ENCODE results near the gene RAPGEF6.
"Not testable (repeated sequence)": the region's sequence is repeated elsewhere in the genome, so short reads cannot be mapped to it uniquely, and the experiment has no call there.

RAPGEF6 gene

DNA sequence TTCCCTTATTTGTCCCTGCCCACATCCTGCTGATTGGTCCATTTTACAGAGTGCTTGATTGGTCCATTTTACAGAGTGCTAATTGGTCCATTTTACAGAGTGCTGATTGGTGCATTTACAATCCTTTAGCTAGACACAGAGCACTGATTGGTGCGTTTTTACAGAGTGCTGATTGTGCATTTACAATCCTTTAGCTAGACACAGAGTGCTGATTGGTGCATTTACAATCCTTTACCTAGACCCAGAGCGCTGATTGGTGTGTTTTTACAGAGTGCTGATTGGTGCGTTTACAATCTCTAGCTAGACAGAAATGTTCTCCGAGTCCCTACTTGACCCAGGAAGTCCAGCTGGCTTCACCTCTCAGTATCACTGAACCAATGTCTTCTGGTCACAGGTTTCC, 147.7 kb downstream of the RAPGEF6 start:
- DNase-seq = not testable (repeated sequence)

DNA sequence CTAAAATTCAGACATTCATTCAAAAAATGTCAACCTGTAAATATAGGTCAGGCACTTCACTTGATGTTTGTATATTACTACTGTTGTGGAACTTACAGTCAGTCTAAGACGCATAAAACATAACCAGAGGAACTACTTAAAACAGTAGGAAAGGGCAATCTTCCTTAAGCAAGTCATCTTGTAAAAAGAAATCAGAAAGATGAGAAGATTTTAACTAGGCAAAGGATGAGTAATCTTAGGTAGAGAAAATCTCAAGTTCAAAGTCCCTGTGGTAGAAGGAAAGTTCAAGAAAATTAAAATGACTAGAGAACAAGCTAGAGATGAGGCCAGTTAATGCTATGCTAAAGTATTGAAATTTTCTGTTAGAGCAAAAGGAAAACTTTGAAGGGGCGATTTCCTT, 152.4 kb downstream of the RAPGEF6 start:
- no peak for DNase-seq

DNA sequence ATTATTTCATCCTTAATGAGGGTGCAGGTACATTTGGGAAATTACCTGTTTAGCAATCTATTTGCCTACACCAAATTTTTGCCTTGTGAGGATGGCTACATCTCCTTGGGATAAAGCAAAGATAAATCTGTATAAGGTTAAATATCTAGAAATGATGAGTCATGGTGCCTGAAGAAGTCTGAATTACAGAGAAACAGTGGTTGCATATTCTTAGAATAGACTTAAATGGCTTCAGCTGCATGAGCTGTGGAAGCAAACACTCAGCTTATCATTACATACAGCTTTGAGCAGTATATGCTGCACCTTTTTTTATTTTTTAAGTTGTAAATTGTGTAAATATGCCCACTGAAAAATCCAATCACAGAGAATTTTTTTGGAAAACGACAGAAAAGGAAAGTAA, 153.5 kb downstream of the RAPGEF6 start:
- no peak for DNase-seq

GRCh38 chr5:131475541-131475941, 159.5 kb downstream of the RAPGEF6 start:
- DNase-seq = no peak

- DNase-seq = no peak
Measured at GRCh38 chr5:131473731-131474130, 161.3 kb downstream of the RAPGEF6 start.

GRCh38 chr5:131466171-131466766, 168.8 kb downstream of the RAPGEF6 start:
- DNase-seq = peak; percentile 15

- DNase-seq = no peak
Measured at GRCh38 chr5:131463656-131464055, 171.4 kb downstream of the RAPGEF6 start.

DNA sequence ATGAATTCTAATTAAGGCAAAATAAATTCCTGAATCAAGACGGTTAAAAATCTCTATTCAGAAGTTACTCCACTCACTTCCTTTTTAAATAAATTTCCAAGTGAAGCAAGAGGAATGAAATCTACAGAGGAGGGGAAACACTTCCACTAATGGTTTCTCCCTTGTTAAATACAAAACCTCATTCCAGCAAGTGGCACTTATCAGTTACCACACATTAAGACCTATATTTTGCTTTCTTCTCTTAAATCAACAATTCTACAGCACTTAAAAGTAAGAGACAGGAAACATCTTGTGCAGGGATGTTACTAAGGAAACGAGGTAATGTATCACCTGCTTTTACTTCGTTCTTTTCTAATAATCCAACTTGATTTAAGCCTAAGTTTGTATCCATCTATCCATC, 172.6 kb downstream of the RAPGEF6 start:
- no peak for DNase-seq

- no peak for DNase-seq
Measured at GRCh38 chr5:131461742-131462141, 173.3 kb downstream of the RAPGEF6 start.

DNA sequence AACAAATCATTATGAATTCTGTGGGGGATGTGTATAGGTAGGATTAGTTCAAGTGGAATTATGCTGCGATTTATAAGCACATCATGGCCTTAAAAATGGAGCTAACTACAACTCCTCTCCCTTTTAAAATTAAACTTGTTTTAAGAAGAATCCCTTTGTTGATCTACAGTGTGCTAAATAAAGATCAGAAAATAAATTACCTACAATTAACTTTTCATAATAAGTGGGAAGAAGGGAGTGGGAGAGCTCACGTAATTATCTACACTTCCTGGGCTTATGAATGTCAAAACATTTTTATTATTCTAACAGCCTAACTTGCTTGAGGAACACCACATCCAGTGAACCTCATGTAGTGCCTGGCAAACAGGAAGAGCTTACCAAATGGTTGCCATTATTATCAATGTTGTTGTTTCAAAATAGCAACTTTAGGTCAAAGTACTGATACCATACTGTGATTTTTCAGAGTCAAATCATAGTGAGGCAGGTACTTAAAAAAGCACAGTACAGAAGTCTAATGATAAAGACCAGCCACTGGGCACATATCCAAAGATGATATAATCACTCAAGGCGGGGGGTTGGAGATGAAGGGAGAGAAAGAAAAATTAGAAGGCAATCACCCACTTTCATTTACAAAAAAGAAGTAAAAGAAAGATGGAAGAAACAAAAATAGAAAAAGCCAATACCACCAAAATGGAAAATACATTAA, 174.0 kb downstream of the RAPGEF6 start:
- DNase-seq = no peak

GRCh38 chr5:131460133-131460532, 174.9 kb downstream of the RAPGEF6 start:
- DNase-seq = no peak

DNA sequence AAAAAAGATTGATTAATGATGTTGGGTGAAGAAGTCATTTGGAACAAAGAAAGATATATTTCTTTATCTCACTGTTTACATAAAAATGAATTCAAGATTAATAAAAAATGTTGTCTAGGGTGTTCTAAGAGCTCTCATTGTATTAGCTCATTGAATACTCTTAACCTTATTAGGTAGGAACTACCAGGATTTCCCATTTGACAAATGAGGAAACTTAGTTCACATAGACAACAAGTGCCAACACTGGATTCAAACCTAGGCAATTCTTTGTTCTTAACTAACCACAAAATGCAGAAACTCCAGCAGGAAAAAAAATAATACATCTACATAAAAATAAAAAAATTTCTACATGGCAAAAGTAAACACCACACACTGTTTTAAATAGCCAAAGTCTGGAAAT, 175.8 kb downstream of the RAPGEF6 start:
- no peak for DNase-seq

DNA sequence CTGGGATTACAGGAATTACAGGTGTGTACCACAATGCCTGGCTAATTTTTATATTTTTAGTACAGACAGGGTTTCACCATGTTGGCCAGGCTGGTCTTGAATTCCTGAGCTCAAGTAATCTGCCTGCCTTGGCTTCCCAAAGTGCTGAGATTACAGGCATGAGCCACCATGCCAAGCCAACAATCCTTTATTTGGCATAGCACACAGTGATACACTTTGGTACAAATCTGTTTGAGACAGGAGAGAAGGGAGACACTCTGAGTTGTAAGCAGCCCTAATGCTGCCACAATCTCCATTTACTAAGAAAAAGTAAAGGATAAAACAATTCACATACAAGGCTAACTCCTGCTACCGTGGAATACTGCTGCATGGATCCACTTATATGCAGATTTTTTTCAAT, 177.8 kb downstream of the RAPGEF6 start:
- no peak for DNase-seq

GRCh38 chr5:131450941-131451340, 184.1 kb downstream of the RAPGEF6 start:
- no peak for DNase-seq

DNA sequence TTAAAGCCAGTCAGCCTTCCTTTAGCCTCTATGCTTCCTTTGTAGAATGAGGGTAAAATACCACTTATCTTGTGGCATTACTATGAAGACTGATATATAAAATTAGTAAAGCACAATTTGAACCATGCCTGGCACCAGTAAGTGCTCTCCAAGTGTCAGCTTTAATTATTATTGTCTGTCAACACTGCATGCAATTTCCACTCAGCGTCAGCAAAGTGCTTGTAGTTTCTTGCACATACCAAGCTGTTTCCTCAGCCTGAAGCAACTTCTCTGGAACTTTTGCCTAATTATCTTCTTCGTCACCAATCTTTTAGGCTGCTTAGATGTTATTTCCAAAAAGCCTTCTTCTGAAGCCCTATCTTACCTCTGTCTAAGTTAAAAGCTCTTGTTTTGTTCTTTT, 193.8 kb downstream of the RAPGEF6 start:
- DNase-seq = no peak

- DNase-seq = no peak
Measured at GRCh38 chr5:131436081-131436480, 198.9 kb downstream of the RAPGEF6 start.

DNA sequence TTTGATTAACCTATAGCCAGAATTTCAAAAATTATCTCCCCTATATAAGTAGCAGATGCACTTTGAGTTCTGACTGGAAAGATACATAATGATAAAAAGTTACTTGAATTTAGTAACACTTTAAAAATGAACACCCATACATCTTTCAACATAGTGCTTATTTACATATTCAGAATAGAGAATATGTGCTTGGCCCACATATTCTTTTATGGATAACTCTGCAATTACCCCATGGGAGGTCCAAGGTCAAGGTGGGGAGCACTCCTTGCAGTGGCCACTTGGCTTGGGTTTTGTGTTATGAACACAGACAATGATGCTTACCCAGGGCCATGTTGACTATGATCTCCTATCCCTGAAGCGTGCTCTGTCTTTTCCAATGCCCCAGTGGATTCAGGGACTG, 201.9 kb downstream of the RAPGEF6 start:
- DNase-seq = no peak

GRCh38 chr5:131431794-131432193, 203.2 kb downstream of the RAPGEF6 start:
- no peak for DNase-seq

- no peak for DNase-seq
Measured at GRCh38 chr5:131430794-131431193, 204.2 kb downstream of the RAPGEF6 start.

DNA sequence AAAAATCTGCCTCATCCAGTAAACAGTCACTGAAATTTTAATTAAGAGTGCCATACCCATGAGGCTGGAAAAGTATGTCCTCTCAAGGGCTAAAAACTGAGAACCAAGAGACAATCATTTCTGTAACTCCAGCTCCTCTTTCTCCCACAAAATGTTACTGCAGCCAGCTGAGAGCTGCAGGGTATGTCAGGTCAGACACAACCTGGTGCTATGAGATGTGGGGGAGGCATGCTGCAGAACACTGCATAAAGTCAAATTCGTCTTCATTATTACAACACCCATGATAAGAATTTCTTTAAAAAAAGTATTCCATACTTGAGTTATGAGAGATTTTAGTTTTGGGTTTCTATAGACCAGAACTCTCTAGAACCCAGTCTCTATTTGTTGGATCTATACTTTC, 209.0 kb downstream of the RAPGEF6 start:
- no peak for DNase-seq

DNA sequence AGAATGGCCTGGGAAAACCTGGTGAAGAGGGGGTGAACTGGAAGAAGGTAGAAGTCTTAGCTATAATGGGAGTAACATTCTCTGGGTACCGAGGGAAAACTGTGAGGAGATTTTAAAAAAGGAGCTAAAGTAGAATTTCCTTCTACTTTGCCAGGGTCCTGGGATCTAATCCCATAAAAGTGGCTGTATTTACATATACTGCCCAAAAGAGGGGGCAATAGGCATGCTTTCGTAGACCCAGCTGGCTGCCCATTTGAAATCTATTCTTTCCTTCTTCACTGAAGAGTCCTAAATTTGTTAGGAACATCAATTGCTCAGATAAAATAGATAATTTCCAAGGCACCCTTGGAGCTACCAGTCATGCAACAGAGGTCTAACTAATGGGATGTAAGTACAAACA, 212.0 kb downstream of the RAPGEF6 start:
- no peak for DNase-seq

DNA sequence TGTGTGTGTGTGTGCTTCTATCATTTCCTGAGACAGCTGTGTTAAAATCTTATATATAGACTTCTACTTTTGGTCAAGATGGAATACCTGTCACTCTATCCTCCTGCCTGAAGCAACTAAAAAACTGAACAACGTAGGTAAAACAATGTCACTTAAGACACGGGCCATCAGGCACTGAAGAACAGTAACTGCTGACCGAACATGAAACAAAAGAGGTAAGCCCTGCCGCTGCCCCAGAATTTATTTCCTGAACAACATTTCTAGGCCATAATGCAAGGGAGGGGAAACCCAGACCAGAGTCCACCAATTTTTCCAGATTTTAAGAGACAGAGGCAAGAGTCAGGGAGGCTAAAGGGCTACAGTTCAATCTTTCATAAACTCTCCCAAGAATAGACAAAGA, 215.2 kb downstream of the RAPGEF6 start:
- DNase-seq = no peak

DNA sequence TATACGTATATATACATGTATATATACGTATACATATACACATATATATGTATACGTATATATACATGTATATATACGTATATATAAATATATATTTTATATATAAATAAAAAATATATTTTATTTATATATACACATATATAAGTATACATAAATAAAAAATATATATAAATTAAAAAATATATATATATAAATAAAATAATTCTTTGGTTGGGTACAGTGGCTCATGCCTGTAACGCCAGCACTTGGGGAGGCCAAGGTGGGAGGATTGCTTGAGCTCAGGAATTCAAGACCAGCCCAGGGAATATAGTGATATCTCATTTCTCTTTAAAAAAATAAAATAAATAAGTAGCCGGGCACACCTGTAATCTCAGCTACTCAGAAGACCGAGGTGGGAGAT, 216.2 kb downstream of the RAPGEF6 start:
- DNase-seq = no peak

GRCh38 chr5:131417240-131417869, 217.7 kb downstream of the RAPGEF6 start:
- peak; percentile 89 for DNase-seq

GRCh38 chr5:131416729-131417128, 218.3 kb downstream of the RAPGEF6 start:
- DNase-seq = no peak
